ENCODE measurements around the gene WDR33.

- TF ChIP-seq, protein P1, sequence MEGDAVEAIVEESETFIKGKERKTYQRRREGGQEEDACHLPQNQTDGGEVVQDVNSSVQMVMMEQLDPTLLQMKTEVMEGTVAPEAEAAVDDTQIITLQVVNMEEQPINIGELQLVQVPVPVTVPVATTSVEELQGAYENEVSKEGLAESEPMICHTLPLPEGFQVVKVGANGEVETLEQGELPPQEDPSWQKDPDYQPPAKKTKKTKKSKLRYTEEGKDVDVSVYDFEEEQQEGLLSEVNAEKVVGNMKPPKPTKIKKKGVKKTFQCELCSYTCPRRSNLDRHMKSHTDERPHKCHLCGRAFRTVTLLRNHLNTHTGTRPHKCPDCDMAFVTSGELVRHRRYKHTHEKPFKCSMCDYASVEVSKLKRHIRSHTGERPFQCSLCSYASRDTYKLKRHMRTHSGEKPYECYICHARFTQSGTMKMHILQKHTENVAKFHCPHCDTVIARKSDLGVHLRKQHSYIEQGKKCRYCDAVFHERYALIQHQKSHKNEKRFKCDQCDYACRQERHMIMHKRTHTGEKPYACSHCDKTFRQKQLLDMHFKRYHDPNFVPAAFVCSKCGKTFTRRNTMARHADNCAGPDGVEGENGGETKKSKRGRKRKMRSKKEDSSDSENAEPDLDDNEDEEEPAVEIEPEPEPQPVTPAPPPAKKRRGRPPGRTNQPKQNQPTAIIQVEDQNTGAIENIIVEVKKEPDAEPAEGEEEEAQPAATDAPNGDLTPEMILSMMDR (conservative IDR thresholded peaks at IDR 0.05) = no peak
- no peak for TF ChIP-seq ZFX (IDR thresholded peaks at IDR 0.05)
These were observed 27.9 kb downstream of the WDR33 start for GRCh38 chr2:127783101-127783500.
